ENCODE data around the gene OSBPL1A.

Gene OSBPL1A

DNA sequence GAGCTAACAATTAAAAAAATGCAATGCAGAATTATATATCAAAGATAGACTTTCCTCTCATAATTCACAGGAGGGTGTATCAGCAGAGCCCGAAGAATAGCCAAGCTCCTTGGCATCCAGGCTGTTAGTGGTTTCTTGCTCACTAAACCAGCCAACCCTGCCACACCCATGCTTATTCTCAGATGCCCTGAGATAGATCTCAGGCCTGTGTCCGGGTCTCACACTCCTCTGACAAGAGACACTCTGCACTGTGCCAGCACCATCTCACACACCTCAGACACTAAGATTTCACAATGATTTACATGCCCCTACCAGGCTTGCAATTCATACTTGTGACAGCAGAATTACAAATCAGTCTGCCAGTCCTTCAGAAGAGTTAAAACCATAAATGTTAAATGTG lies 64.5 kb downstream of the OSBPL1A start:
- no peak overlapping the region for H2AFZ ChIP-seq (ENCODE audit: low read depth, low read length, severe bottlenecking)
- no peak overlapping the region for H3K27ac ChIP-seq (ENCODE audit: low read depth, low read length)
- H3K9me2 ChIP-seq (replicated peaks; ENCODE audit: insufficient read depth, low read length): no peaks in the 10 kb centered on the region
- no peak overlapping the region for H3K9ac ChIP-seq (ENCODE audit: low read length)
- no peak overlapping the region for H3K4me2 ChIP-seq (ENCODE audit: low read depth, low read length, poor library complexity, severe bottlenecking)
- H3K36me3 ChIP-seq (ENCODE audit: low read length): no peaks in the 10 kb centered on the region
- H3F3A ChIP-seq (ENCODE audit: insufficient read depth): no peaks in the 10 kb centered on the region
- H3K9me3 ChIP-seq (ENCODE audit: insufficient read depth, low read length): no peaks in the 10 kb centered on the region
- no peak overlapping the region for H3K4me3 ChIP-seq (ENCODE audit: insufficient read depth, low read length, poor library complexity, severe bottlenecking)
- H3K79me2 ChIP-seq (ENCODE audit: insufficient read depth, low read length): no peaks in the 10 kb centered on the region
- no peaks in the 10 kb centered on the region for H3K27me3 ChIP-seq (ENCODE audit: low read length)
- H4K20me1 ChIP-seq (ENCODE audit: low read depth, low read length): no peaks in the 10 kb centered on the region
- TF ChIP-seq, protein P1, sequence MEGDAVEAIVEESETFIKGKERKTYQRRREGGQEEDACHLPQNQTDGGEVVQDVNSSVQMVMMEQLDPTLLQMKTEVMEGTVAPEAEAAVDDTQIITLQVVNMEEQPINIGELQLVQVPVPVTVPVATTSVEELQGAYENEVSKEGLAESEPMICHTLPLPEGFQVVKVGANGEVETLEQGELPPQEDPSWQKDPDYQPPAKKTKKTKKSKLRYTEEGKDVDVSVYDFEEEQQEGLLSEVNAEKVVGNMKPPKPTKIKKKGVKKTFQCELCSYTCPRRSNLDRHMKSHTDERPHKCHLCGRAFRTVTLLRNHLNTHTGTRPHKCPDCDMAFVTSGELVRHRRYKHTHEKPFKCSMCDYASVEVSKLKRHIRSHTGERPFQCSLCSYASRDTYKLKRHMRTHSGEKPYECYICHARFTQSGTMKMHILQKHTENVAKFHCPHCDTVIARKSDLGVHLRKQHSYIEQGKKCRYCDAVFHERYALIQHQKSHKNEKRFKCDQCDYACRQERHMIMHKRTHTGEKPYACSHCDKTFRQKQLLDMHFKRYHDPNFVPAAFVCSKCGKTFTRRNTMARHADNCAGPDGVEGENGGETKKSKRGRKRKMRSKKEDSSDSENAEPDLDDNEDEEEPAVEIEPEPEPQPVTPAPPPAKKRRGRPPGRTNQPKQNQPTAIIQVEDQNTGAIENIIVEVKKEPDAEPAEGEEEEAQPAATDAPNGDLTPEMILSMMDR (IDR thresholded peaks at IDR 0.05; ENCODE audit: insufficient read depth, low read length, poor library complexity, severe bottlenecking): no peak

DNA sequence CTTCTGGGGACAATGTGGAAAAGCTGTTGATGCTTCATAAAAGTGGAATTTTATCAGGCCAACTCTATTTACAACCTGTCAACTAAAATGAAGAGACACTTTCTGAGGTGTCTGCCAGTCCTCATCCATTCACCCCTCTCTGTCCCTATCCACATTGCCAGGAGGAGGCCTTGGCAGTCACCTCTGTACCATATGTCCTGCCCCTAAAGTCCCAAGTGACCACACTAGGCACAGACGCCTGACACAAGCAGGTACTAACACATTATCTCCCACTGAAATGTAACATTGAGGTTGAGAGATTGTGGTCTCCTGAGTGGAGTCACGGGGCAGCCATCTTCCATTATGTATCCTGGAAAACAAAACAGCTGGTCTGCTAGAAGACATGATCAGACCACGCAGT lies 71.4 kb downstream of the OSBPL1A start:
- no peak overlapping the region for H2AFZ ChIP-seq (ENCODE audit: low read depth, low read length, severe bottlenecking)
- no peaks in the 10 kb centered on the region for H3K79me2 ChIP-seq (ENCODE audit: insufficient read depth, low read length)
- no peaks in the 10 kb centered on the region for H3F3A ChIP-seq (ENCODE audit: insufficient read depth)
- no peaks in the 10 kb centered on the region for H3K27me3 ChIP-seq (ENCODE audit: low read length)
- no peak overlapping the region for H3K4me2 ChIP-seq (ENCODE audit: low read depth, low read length, poor library complexity, severe bottlenecking)
- H3K27ac ChIP-seq (ENCODE audit: low read depth, low read length): no peak overlapping the region
- no peak overlapping the region for H3K4me3 ChIP-seq (ENCODE audit: insufficient read depth, low read length, poor library complexity, severe bottlenecking)
- no peaks in the 10 kb centered on the region for H4K20me1 ChIP-seq (ENCODE audit: low read depth, low read length)
- TF ChIP-seq EZH2phosphoT487 (conservative IDR thresholded peaks at IDR 0.05; ENCODE audit: low read length): no peak
- TF ChIP-seq, protein P1 (IDR thresholded peaks at IDR 0.05; ENCODE audit: insufficient read depth, low read length, poor library complexity, severe bottlenecking): no peak
- H3K9me2 ChIP-seq (replicated peaks; ENCODE audit: insufficient read depth, low read length): no peaks in the 10 kb centered on the region
- no peak overlapping the region for H3K9ac ChIP-seq (ENCODE audit: low read length)
- H3K9me3 ChIP-seq (ENCODE audit: insufficient read depth, low read length): no peaks in the 10 kb centered on the region
- H3K36me3 ChIP-seq (ENCODE audit: low read length): no peaks in the 10 kb centered on the region

DNA sequence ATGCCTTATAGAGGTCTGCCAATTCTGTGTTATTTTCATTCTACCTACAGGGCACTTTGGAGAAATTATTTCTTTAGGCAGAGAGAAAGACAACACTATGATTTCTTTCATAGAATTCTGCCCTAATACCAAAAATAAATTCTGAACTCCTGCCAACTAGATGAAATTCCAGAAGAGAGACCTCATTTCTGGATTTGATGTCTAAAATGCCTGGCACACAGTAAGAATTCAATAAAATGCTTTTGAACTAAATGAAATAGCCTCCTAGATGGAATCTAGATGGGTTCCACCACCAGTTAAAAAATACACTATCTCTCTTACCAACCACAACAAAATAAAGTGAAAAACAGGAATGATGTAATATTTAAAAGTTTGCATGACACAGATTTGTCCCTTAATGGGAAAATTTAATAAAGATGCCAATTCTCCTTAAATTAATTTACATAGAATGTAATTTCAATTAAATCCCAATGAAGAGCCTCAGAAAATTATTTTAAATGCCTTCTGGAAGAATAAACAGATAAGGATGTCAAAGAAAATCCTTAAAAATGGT lies 75.0 kb downstream of the OSBPL1A start:
- Histone ChIP-seq H3K9me2 (replicated peaks; ENCODE audit: insufficient read depth, low read length) (no peaks in the 10 kb centered on the region), H3K27ac (ENCODE audit: low read depth, low read length) (no peak overlapping the region), H4K20me1 (ENCODE audit: low read depth, low read length) (no peaks in the 10 kb centered on the region), H3K79me2 (ENCODE audit: insufficient read depth, low read length) (no peaks in the 10 kb centered on the region), H3K4me3 (ENCODE audit: insufficient read depth, low read length, poor library complexity, severe bottlenecking) (no peak overlapping the region), H3K36me3 (ENCODE audit: low read length) (no peaks in the 10 kb centered on the region), H3K27me3 (ENCODE audit: low read length) (no peaks in the 10 kb centered on the region), H3K9me3 (ENCODE audit: insufficient read depth, low read length) (no peaks in the 10 kb centered on the region), H3K4me2 (ENCODE audit: low read depth, low read length, poor library complexity, severe bottlenecking) (no peak overlapping the region), H3K9ac (ENCODE audit: low read length) (no peak overlapping the region), H3F3A (ENCODE audit: insufficient read depth) (no peaks in the 10 kb centered on the region), H2AFZ (ENCODE audit: low read depth, low read length, severe bottlenecking) (no peak overlapping the region)
- TF ChIP-seq EZH2phosphoT487 (conservative IDR thresholded peaks at IDR 0.05; ENCODE audit: low read length): no peak
- TF ChIP-seq, protein P1 (IDR thresholded peaks at IDR 0.05; ENCODE audit: insufficient read depth, low read length, poor library complexity, severe bottlenecking): no peak

Measured in SU-DHL-6 (cell line).